GOT3 (cell line): ENCODE data around the gene DOCK2.
"Not testable (repeated sequence)": the region's sequence is repeated elsewhere in the genome, so short reads cannot be mapped to it uniquely, and the experiment has no call there.

Experiments
- DNase-seq: peaks from one replicate; lab custom pipeline; 2025; ENCODE audit warnings: mixed read lengths; lab: John Stamatoyannopoulos, UW

Gene DOCK2

DNA sequence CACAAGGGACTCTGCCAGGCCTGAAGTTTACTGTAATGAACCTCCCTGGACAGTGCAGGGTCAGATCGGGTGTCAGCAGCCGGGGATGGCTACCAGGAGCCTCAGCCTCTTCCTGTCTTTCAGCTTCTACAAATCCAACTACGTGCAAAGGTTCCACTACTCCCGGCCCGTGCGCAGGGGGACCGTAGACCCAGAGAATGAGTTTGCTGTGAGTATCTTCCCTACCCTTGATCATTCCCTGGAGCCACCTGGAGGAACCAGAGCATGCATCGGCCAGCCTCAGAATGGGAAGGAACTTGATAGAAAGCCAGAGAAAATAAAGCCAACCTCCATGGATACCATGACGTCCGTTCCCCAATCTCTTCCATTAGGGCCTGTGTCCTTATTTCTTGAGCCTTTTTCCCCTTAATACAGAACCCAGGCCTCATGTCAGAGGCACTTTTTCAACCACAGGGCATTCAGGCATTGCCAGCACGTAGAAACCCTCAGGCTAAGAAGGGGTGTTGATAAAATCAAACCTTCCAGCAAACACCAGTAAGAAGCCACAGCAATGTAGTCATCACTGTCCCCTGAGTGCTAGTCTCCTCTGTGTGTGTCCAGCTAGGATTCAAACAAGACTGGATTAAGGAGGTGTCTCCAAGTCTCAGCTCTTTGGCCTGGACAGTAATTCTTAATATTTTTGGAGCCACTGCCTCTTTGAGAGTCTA is 419.6 kb downstream of the DOCK2 start:
- no peak for DNase-seq

DNA sequence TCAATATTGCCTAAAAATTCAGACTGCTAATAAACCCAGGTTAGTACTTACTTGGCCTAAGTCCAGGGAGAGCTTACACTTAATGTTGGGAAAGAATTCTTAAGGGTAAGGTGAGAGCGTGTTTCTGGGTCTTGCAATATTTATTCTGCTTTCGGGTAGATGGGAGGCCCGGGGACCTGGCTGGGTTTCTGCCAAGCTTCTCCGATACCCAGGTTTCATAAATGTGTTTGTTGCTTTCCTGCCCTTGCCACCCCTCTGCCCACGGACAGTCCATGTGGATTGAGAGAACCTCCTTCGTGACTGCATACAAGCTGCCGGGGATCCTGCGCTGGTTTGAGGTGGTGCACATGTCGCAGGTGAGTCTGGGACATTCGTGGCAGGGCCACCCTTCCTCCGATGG is 420.2 kb downstream of the DOCK2 start:
- no peak for DNase-seq

DNA sequence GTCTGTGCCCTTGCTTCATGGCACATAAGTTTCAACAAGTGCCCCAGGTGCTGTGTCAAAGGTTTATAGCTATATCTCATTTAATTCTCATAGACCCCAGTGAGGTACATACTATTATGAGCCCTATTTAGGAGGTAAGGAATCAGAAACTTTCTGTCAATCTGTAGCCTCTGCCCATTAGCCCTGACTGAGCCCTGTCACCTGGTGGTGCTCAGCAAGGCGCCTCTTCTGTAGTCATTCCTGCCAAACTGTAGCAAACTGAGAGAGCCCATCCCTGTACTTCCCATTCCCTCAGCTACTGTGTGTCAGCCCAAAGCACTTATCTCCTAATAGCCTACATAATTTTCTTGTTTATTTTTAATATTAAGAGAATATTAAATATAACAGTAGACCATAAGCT is 422.1 kb downstream of the DOCK2 start:
- no peak for DNase-seq

DNA sequence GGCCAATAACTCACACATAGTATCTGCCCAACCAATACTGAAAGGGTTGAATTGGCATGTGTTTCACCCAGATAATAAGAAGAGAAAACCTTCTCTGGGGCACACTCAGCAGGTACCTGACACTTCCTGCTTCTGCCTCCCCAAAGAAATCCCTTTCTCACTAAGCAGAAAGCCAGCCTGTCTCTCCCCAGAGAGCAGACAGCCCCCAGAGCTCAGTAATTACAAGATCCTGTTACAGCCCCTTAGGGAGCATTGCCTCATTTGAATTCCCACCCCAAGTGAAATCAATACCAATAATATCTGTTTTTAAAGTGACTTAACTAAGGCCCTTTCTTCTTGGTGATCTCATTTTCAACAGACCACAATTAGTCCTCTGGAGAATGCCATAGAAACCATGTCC is 430.1 kb downstream of the DOCK2 start:
- DNase-seq, result no peak

DNA sequence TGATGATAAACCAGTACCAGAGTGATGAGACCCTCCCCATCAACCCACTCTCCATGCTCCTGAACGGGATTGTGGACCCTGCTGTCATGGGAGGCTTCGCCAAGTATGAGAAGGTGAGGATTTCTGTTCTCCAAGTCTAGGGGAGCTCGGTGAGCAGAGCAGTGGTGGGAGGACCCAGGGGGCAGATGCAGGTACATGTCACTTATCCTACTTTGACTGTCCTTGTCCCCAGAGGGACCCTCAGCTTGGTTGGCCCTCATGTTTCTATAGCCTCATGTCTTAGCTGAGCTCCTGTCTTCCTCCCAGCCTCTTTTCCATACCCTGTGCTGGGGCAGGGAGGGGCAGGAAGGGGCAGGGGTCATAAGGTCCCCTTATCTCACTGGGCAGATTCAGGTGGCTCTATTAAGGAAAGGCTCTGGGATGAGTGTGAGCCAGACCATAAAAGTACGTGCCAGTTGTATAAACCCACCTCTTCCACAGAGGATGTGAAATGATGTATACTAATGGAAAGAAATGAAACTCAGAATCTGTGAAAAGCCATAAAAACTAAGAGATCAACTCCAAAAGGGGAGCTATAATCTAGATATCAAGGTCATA is 430.6 kb downstream of the DOCK2 start:
- no peak for DNase-seq

DNA sequence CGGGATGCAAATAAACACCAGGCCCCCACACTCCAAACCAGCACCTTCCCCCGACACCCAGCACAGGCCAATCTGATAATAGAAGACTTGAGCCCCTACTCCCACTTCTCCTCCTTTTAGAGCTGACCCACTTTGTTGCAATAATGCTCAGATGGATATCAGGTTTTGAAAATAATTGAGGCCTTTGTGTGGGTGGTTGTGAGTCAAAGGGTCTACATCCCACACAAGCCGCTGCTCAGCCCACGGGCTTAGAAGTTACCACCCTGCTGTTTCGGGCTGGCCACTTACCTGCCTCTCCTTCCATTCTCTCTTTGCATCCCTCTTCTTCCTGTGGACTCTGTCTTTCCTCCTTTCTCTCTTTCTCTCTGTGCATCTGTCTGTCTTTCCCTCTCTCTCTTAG is 432.4 kb downstream of the DOCK2 start:
- no peak for DNase-seq

DNA sequence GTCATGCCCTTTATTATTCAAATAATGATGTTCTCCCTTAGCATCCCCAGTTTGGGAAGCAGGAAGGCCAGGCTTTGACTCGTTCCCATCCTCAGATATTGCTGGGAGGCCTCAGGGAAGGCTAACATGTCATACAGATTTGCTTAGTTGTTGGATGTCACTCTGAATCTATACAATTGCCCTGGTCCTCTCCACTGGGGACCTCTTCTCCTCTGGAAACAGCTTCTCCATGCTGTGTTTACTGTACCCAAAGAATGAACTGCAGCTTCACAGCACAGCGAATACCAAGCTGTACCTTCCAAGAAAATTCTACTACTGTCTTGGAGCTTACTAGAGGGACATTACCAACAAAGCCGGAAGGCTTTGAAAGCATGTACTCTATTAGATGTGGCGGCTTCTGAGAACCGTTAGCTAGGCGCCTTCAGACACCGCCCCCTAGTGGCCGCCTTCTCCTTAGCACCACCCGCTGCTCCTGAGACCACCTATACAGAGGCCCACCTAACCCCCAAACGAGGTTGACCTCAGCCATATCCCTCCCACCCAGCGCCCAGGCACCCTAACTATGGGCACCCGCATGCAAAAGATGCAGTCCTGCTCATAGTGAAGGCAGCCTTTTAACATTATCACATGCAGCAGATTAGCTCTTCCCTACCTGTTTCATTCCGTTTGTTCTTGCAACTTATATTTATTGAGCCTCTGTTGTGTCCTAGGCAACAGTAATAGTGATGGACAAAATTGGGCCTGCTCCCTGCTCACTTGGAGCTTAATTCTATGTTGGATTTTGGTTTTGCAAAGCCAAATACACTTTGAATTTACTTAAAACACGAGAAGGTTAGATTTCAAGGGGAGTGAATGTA is 433.7 kb downstream of the DOCK2 start:
- DNase-seq, result no peak

DNA sequence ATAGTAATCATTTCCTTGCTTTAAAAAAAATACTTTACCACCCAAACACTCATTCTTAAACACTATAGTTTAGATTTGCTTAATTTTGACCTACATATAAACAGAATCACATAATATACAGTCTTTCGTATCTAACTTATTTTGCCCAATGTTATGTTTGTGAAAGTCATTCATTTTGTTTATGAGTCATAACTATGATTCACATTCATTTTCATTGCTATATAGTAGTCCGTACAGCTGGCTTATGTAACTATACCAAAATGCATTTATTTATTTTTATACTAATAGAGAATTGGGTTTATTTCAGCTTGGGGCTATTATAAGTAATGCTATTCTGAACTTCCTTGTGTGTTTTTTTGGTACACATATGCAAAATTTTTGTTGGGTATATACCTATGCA is 434.7 kb downstream of the DOCK2 start:
- DNase-seq, result no peak

DNA sequence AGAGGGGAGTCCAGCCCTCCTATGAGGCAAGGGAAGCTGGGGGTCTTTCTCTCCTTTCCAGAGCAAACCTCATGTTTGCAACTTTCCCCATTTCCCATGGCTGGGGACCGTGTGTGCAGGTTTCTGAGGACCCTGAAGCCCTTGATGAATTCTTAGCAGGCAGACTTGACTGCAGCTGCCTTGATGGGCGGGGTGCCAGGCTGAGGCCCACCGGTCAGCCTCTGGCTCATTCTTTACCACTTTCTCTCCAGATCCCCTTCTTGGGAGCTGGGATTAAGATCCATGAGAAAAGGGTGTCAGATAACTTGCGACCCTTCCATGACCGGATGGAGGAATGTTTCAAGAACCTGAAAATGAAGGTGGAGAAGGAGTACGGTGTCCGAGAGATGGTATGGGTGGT is 438.6 kb downstream of the DOCK2 start:
- no peak for DNase-seq

DNA sequence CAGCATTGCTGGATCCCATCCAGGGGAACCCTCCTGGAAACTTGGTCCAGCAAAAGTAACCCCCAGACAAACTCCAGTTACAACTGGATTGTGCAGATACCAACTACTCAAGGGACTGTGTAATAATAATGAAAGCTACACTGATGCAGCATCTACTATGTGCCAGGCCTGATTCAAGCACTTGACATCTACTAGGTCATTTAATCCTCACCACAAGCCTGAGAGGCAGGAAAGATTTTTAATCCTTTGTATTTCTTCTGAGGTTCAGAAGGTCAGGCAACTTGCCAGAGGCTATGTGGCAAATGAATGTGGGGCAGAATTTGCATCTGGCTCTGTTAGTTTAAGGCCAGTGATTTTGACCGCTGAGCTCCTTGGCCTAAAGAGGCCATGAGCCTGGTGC is 439.1 kb downstream of the DOCK2 start:
- no peak for DNase-seq

DNA sequence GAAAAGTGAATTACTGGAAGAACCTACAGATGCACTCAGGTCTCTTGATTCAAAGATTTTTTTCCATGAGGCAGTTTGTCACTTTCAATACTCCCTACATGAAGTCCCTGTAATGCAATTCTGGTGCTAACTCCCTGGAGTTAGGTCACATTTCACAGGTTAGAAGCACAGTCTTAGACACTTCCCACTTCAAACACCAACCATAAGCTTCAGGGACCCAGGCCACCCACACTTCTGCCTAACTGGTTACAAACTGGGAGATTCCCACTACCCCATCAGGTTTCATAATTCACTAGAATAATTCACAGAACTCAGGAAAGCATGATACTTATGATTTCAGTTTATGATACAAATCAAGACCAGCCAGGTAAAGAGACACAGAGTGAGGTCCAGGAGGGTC is 439.7 kb downstream of the DOCK2 start:
- no peak for DNase-seq

DNA sequence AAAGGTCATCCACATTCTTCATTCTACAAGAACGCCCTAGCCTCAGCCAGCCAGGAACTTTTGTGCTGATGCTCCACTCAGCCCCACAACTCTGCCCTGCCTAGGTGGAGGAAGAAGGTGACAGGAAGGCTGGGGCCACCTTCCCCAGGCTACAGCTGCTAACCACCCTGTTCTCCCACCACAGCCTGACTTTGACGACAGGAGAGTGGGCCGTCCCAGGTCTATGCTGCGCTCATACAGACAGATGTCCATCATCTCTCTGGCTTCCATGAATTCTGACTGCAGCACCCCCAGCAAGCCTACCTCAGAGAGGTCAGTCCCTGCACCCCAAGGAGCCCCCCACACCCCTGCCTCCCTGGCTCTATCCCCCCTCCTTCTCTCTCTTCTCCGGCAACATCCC is 440.5 kb downstream of the DOCK2 start:
- no peak for DNase-seq

DNA sequence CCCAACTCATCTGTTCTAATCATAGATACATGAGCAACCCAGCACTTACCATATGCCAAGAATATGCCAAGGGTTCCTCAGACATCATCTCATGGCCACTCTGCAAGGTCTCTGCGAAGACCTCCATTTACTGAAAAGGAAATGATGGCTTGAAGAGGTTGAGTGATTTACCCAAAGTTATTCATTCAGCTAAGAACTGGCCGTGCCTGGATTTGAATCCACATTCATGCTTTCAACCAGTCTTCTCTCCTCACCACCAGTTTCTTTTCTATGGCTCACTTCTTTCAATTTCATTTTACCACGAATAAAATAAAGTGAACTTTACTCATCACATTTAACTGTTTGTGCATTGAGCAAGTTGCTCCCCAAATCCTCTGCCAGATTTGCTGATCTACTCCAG is 441.4 kb downstream of the DOCK2 start:
- DNase-seq, result no peak

DNA sequence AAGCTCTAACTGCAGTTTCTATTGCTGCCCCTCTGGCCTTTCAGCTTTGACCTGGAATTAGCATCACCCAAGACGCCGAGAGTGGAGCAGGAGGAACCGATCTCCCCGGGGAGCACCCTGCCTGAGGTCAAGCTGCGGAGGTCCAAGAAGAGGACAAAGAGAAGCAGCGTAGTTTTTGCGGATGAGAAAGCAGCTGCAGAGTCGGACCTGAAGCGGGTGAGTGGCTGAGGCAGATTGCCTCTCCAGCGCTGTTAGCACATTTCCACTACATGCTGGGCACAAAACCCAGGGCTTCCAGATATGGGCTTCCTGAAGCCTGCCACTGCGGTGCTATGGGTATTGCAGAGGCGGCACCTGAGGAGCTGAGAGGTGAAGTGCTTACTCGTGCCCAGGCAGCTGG is 441.9 kb downstream of the DOCK2 start:
- DNase-seq, result no peak

DNA sequence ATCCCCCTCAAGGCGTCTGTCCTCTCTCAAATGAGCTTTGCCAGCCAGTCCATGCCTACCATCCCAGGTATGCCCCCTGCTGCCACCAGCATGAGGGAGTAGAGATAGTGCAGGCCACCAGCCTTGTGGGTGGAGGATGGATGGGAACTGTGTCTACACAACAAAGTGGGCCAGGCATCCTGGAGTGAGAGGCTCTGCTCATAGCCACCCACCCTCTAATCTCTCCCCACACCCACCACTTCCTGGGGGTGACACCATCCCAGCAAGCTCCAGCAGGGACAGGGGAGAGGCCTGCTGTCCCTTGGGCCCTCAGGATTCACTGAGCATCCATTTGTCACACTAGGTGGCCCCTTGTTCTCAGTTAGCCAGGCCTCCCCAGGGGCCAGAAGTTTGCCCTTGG is 443.1 kb downstream of the DOCK2 start:
- DNase-seq, result no peak

DNA sequence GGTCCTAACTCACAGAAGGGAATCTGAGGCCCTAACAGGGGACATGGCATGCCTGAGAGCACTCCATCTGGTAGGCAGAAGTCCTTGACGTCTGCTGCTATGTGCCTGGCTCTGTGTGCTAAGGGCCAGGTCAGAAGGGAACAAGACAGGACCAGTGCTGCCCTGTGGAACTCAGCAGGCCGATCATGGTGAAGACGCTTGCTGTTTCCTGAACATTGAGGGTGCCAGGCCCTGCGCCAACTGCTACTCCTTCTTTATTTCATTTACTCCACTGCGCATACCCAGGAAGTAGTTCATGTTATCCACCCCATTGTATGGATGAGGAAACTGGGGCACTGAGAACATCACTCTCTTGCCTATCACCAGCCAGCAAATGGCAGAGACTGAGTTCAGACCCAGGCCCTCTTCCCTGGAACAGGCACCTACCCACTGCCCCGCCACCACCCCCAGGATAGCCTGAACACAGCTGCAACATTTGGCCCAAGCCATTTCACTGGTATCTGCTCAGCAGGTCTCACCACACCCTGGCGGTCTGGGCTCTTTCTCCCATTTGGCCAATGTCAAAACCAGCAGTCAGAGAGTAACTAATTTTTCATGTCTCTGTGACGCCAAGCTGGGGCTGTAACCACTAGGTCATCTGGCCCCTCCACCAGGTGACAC is 443.8 kb downstream of the DOCK2 start:
- no peak for DNase-seq

DNA sequence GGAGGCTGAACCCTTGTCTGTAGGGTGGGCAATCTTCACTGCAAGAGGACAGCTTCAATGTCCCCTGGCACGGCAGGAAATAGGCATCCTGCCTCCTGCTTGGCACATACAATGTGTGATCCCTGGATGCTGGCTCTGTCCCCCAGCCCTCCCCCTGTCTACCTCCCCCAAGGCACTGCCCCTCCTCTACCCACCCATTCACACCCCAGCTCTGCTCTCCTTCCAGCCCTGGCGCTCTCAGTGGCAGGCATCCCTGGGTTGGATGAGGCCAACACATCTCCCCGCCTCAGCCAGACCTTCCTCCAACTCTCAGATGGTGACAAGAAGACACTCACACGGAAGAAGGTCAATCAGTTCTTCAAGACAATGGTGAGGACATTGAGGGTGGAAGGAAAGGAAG is 444.5 kb downstream of the DOCK2 start:
- DNase-seq, result no peak

DNA sequence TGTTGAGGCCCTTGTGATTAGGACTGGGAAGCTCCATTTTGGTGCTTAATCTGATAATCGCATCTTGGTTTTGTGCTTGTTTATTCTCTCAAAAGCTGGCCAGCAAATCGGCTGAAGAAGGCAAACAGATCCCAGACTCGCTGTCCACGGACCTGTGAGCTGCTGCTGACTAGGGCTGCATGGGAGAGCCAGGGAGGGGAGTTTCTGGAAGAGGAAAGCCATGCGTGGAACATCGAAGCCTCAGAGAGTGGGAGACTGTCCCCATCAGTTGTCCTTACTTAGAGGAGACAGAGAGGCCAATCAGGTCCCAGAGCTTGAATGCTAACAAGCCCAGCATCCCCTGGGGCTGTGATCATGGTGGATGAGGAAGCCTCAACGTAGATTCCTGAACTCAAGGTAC is 445.6 kb downstream of the DOCK2 start:
- DNase-seq, result no peak

DNA sequence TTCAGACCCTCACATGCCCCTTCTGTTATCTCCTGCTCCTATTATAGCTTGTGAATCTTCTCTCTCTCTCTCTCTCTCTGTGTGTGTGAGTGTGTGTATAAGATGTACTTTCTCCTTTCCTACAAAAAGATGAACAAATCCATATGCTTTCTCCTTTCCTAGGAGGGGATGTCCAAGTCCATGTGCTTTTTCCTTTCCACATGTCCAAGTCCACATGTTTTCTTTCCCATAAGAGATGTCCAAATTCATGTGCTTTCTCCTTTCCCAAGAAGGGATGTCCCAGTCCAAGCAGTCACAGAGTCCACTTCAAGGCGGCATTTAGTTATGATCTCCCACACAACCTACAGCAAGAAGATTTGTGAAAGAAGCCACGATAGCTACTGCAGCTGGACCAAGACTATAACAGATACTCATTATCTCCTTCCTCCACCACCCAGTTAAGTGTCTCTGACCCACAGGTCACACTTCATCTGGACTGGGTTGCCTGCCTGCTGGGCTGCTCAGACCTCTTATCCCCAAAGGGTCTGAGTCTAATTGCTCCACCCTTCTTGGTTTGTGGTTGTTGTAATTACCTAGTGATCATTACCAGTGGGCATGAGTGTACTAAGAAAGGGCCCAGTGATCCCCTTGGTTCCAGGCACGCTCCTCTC is 450.2 kb downstream of the DOCK2 start:
- DNase-seq, result no peak

DNA sequence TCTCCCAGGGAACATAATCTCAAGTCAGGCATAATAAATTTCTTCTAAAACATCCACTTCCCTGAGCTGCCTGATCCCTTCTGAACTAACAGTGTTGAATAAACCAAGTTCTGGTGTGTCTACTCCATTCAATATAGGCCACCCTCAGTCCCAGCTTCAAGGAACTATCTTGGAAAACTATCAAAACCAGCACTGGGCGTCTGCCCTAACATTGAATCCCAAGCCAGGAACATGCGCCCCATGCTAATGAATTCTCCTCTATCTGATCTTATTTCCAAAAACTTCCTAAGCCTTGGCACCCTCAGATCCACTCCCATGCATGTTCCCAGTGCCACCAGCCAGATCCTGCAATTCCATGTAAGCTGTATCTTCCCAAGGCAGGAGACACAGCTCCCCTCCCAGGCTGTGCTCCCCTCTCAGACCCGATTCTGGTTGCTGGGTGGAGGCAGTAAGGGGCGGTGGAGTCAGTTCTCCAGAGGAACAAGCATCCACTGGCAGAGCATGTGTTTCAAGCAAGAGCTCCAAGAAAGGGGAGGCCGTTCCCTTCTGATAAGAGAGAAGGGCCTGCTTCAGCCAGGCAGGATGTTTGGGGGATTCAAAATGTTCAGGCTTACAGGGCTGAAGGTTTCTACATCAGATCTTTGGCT is 455.5 kb downstream of the DOCK2 start:
- no peak for DNase-seq

DNA sequence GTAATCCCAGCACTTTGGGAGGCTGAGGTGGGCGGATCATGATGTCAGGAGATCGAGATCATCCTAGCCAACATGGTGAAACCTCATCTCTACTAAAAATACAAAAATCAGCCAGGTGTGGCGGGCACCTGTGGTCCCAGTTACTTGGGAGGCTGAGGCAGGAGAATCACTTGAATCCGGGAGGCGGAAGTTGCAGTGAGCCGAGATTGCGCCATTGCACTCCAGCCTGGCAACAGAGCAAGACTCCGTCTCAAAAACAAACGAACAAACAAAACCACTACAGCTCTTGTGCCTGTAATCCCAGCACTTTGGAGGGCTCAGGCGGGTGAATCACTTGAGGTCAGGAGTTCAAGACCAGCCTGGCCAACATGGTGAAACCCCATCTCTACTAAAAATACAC is 457.3 kb downstream of the DOCK2 start:
- DNase-seq, result not testable (repeated sequence)

DNA sequence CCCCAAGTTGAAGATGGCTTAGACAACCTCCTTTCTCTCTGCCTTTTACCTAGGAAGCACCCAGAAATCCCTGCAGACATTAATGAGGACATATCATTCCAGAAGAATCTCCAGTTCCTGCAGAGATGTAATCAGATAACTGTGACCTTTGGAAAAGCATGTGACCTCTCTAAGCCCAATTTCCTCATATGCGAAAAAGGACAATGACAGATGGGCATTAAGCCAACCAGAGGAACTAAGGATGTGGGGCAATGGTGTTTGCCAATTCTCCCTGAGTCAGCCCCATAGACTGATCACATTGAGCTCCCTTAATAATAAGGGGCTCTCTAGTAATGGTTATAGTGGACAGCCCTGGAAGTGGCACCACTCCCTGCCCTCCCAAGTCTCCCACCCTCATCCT is 458.6 kb downstream of the DOCK2 start:
- no peak for DNase-seq
